Naive B cell (primary cell): ENCODE data around the gene RAPGEF4. TPM values are rescaled to one million over a fixed set of nuclear protein-coding genes. Genes with fewer than 3 reads are reported as not detected.
"Not testable (repeated sequence)": the region's sequence is repeated elsewhere in the genome, so short reads cannot be mapped to it uniquely, and the experiment has no call there.

Experiments used
- ATAC-seq, 2 donors: fragments of 150-1000 bp; cut with Tn5 transposase; 2 replicates each; pipeline ENCODE4 v1.10.0; 2021; ENCODE audit warnings: low read depth in 2 of 2, mild to moderate bottlenecking in 2 of 2, moderate library complexity in 2 of 2
- DNase-seq: peaks from one replicate; pipeline ENCODE4 v3.0.0; 2022
- H3K27ac Mint-ChIP-seq, 6 donors: one replicate each; pipeline ENCODE4 v1.8.0; 2020 to 2022; ENCODE audit warnings: mild to moderate bottlenecking in 6 of 6, mixed read lengths in 6 of 6, moderate library complexity in 5 of 6, inconsistent platforms in 2 of 6
- H3K27me3 Mint-ChIP-seq, 3 donors: one replicate each; pipeline ENCODE4 v1.8.0; 2021 to 2022; ENCODE audit warnings: mixed read lengths in 3 of 3, mild to moderate bottlenecking in 1 of 3
- H3K36me3 Mint-ChIP-seq, 2 donors: one replicate each; pipeline ENCODE4 v1.8.0; 2020 to 2022; ENCODE audit warnings: mixed read lengths in 2 of 2, inconsistent platforms in 1 of 2, mild to moderate bottlenecking in 1 of 2
- H3K4me1 Mint-ChIP-seq, 3 donors: one replicate each; pipeline ENCODE4 v1.8.0; 2020 to 2022; ENCODE audit warnings: mixed read lengths in 3 of 3, inconsistent platforms in 1 of 3, mild to moderate bottlenecking in 1 of 3, moderate library complexity in 1 of 3
- H3K4me3 Mint-ChIP-seq, 8 donors: one replicate each; pipeline ENCODE4 v1.8.0; 2020 to 2022; ENCODE audit warnings: mild to moderate bottlenecking in 8 of 8, mixed read lengths in 8 of 8, moderate library complexity in 8 of 8, inconsistent platforms in 2 of 8
- H3K9me3 Mint-ChIP-seq, 7 donors: one replicate each; pipeline ENCODE4 v1.8.0; 2020 to 2022; ENCODE audit warnings: mixed read lengths in 7 of 7, mild to moderate bottlenecking in 5 of 7, inconsistent platforms in 2 of 7, moderate library complexity in 1 of 7
- polyA plus RNA-seq, 6 donors: library from polyadenylated mRNA; unstranded; fragments of 300-500 nt; fragmentation: Illumina TruSeq; gene quantifications; one replicate each; pipeline ENCODE4 v1.2.3, GENCODE V29; 2021; ENCODE audit warnings: low read depth in 6 of 6

RAPGEF4 gene
- polyA plus RNA-seq, 6 donors from 2014 or later, result 0.07 TPM; not detected in 5

DNA sequence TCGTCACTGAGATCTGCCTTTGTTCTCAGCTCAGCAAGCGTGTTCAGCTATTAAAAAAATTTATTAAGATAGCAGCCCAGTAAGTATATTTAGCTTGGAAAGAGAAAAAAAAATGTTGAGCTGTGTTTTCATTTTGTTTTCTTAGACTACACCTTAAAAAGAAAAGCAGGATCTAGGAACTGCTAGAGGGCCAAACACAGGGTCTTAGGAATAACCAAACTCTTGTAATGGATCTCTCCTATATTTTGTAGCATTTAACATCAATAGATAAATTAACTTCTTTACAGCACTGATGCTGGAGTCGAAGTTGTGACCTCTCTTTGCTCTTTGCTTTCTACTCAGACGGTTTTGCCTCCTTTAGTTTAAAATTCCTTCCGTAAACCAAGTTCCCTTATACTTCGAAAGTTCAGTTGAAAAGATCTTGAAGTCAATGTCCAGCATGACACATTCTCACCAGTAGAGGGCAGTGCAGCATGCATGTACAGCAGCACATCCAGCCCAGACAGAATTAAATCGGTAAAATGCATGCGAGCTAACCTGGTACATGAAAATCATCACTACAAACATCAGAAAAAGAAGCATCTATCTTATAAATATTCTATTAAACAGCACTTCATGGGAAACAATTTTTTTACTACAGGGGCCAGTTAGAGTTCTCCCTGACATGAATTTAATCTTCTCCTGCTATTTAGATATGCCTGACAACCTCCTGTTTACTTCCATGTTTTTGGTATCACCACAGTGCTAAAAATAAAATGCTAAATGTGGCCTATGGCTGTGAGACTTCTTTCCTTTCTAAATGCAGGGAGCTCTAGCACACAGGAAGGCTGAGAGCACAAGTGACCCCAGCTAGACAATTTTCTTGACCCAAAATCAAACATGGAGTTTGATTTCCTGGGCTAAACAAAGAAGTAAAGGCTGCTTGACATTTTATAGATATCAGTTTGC, 291.8 kb downstream of the RAPGEF4 start:
- Mint-ChIP-seq H3K27ac (peak overlapping the region in 2 of 6 donors; percentile 1 to 42), H3K9me3 (peaks cover 0 to 3% (median 0%) of the 10 kb centered on the region in 7 donors), H3K4me1 (peaks cover 0 to 5% (median 0%) of the 10 kb centered on the region in 3 donors), H3K27me3 (peaks cover 7 to 16% (median 15%) of the 10 kb centered on the region in 3 donors), H3K36me3 (no peaks in the 10 kb centered on the region), H3K4me3 (no peak overlapping the region)
- DNase-seq (peak; percentile 63), ATAC-seq (peak; percentile 50 to 77)

DNA sequence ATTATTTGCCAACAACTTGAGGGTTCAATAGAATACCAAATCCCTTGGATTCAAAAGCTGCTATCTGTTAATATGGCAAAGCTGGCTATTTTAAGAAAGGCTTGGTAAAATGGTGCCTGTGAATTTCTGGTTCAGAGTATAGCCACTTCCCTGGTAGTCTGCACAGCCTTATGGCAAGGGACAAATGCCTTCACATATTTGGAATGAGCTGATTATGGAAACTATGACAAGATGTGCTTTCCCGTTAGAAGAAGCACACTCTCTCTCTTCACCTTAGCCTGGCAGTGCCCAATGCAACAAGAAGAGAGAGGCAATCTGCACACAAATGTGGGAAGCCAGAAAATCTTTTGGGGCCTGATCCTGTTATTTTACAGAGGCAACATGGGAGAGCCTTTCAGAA, 292.5 kb downstream of the RAPGEF4 start:
- ATAC-seq, result no peak
- Mint-ChIP-seq H3K27ac (no peak overlapping the region), H3K9me3 (peaks cover 0 to 3% (median 0%) of the 10 kb centered on the region in 7 donors), H3K36me3 (no peaks in the 10 kb centered on the region), H3K4me3 (no peak overlapping the region), H3K4me1 (peaks cover 0 to 5% (median 0%) of the 10 kb centered on the region in 3 donors), H3K27me3 (peaks cover 7 to 16% (median 15%) of the 10 kb centered on the region in 3 donors)
- DNase-seq, result no peak

DNA sequence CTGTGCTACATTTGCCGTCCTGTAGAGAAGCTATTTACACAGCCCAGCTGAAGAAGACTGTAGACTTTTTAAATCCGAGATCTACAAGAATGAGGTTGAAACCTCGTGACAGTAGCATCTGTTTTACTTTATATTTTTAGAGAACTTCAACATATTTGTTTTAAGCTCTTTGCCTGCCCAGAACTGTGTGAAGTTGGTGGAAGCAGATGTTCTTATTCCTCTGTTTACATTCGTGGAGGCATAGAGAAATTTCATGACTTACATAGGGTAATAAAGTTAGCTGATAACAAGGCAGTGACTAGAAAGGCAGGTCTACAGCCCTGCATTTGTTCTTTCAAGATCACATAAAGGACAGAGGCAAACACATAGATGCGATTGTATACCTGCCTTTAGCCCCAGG, 293.0 kb downstream of the RAPGEF4 start:
- H3K36me3 Mint-ChIP-seq, result no peaks in the 10 kb centered on the region
- no peak for ATAC-seq
- H3K27me3 Mint-ChIP-seq, result peaks cover 3 to 16% (median 14%) of the 10 kb centered on the region in 3 donors
- no peak for DNase-seq
- H3K4me1 Mint-ChIP-seq, result peaks cover 0 to 5% (median 0%) of the 10 kb centered on the region in 3 donors
- H3K27ac Mint-ChIP-seq, result no peak overlapping the region
- peaks cover 0 to 2% (median 0%) of the 10 kb centered on the region in 7 donors for H3K9me3 Mint-ChIP-seq
- no peak overlapping the region for H3K4me3 Mint-ChIP-seq

- H3K4me1 Mint-ChIP-seq, result peaks cover 0 to 9% (median 0%) of the 10 kb centered on the region in 3 donors
- no peak for DNase-seq
- ATAC-seq, result no peak
- peaks cover 0 to 8% (median 8%) of the 10 kb centered on the region in 3 donors for H3K27me3 Mint-ChIP-seq
- H3K27ac Mint-ChIP-seq, result no peak overlapping the region
- no peak overlapping the region for H3K4me3 Mint-ChIP-seq
- no peaks in the 10 kb centered on the region for H3K36me3 Mint-ChIP-seq
- no peaks in the 10 kb centered on the region for H3K9me3 Mint-ChIP-seq
These were observed 295.2 kb downstream of the RAPGEF4 start for GRCh38 chr2:173030561-173031490.

GRCh38 chr2:173032032-173032431, 296.4 kb downstream of the RAPGEF4 start:
- H3K4me1 Mint-ChIP-seq, result peaks cover 0 to 9% (median 0%) of the 10 kb centered on the region in 3 donors
- DNase-seq (no peak), ATAC-seq (no peak)
- H3K9me3 Mint-ChIP-seq, result no peaks in the 10 kb centered on the region
- peaks cover 0 to 8% (median 8%) of the 10 kb centered on the region in 3 donors for H3K27me3 Mint-ChIP-seq
- H3K4me3 Mint-ChIP-seq, result no peak overlapping the region
- H3K36me3 Mint-ChIP-seq, result no peaks in the 10 kb centered on the region
- H3K27ac Mint-ChIP-seq, result peak overlapping the region in 1 of 6 donors; percentile 17

GRCh38 chr2:173033084-173033483, 297.4 kb downstream of the RAPGEF4 start:
- no peaks in the 10 kb centered on the region for H3K36me3 Mint-ChIP-seq
- H3K4me1 Mint-ChIP-seq, result peaks cover 0 to 4% (median 0%) of the 10 kb centered on the region in 3 donors
- DNase-seq, result no peak
- ATAC-seq, result no peak
- H3K27ac Mint-ChIP-seq, result no peak overlapping the region
- no peak overlapping the region for H3K4me3 Mint-ChIP-seq
- no peaks in the 10 kb centered on the region for H3K9me3 Mint-ChIP-seq
- peaks cover 0 to 4% (median 0%) of the 10 kb centered on the region in 3 donors for H3K27me3 Mint-ChIP-seq

- no peak overlapping the region for H3K4me3 Mint-ChIP-seq
- peaks cover 0 to 4% (median 0%) of the 10 kb centered on the region in 3 donors for H3K27me3 Mint-ChIP-seq
- H3K27ac Mint-ChIP-seq, result peak overlapping the region in 1 of 6 donors; percentile 33
- ATAC-seq, result no peak
- H3K4me1 Mint-ChIP-seq, result peaks cover 0 to 4% (median 0%) of the 10 kb centered on the region in 3 donors
- H3K9me3 Mint-ChIP-seq, result no peaks in the 10 kb centered on the region
- H3K36me3 Mint-ChIP-seq, result no peaks in the 10 kb centered on the region
- no peak for DNase-seq
These were observed 298.5 kb downstream of the RAPGEF4 start for GRCh38 chr2:173034143-173034542.

GRCh38 chr2:173037245-173038120, 301.8 kb downstream of the RAPGEF4 start:
- Mint-ChIP-seq H3K9me3 (no peaks in the 10 kb centered on the region), H3K27ac (no peak overlapping the region), H3K4me3 (no peak overlapping the region), H3K36me3 (no peaks in the 10 kb centered on the region), H3K27me3 (peaks cover 0 to 4% (median 0%) of the 10 kb centered on the region in 3 donors), H3K4me1 (peaks cover 0 to 4% (median 0%) of the 10 kb centered on the region in 3 donors)
- DNase-seq (no peak), ATAC-seq (no peak)

- H3K27me3 Mint-ChIP-seq, H3K4me1 Mint-ChIP-seq, H3K27ac Mint-ChIP-seq, H3K36me3 Mint-ChIP-seq, H3K9me3 Mint-ChIP-seq, ATAC-seq, DNase-seq, H3K4me3 Mint-ChIP-seq: not testable (repeated sequence)
These were observed 302.6 kb downstream of the RAPGEF4 start for GRCh38 chr2:173038257-173038656.

GRCh38 chr2:173040729-173041128, 305.1 kb downstream of the RAPGEF4 start:
- Mint-ChIP-seq H3K27me3 (peaks cover 0 to 4% (median 0%) of the 10 kb centered on the region in 3 donors), H3K4me1 (no peaks in the 10 kb centered on the region), H3K27ac (no peak overlapping the region), H3K36me3 (no peaks in the 10 kb centered on the region), H3K4me3 (no peak overlapping the region), H3K9me3 (no peaks in the 10 kb centered on the region)
- ATAC-seq (no peak), DNase-seq (no peak)

GRCh38 chr2:173043476-173043875, 307.8 kb downstream of the RAPGEF4 start:
- Mint-ChIP-seq H3K36me3 (no peaks in the 10 kb centered on the region), H3K27me3 (peaks cover 0 to 3% (median 0%) of the 10 kb centered on the region in 3 donors), H3K27ac (no peak overlapping the region), H3K4me3 (no peak overlapping the region), H3K4me1 (no peaks in the 10 kb centered on the region), H3K9me3 (no peaks in the 10 kb centered on the region)
- DNase-seq (no peak), ATAC-seq (no peak)

DNA sequence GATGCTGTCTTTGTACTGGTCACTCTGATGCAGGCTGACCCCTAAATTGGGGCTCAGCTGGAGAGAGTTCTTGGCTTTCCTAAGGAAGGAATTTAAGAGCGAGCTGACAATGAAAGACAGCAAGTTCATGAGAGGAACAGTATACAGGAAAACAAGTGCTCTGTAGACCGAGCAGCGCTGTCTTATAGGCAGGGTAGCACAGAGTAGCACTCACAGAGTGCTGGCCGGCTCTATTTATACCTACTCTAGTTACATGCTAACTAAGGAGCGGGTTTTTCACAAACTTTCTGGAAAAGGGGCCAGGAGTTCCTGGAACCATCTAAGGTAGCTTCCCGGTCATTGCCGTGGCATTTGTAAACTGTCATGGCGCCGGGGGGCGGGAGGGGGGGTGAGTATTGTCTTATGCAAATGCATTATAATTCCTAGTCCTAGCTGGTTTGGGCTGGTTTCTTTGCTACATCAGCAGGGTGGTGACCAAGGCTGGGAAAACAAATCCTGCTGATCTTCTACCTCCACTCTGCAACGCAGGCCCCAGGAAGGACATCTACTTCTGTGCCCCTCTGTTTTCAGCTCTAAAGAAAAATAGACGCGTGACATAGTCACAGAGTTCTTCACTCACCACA, 308.4 kb downstream of the RAPGEF4 start:
- ATAC-seq, result no peak
- Mint-ChIP-seq H3K4me3 (no peak overlapping the region), H3K9me3 (no peaks in the 10 kb centered on the region), H3K36me3 (no peaks in the 10 kb centered on the region), H3K4me1 (no peaks in the 10 kb centered on the region), H3K27ac (peak overlapping the region in 1 of 6 donors; percentile 25), H3K27me3 (peaks cover 0 to 3% (median 0%) of the 10 kb centered on the region in 3 donors)
- DNase-seq, result no peak
